ENCODE data around the gene KIF6.

Gene KIF6

DNA sequence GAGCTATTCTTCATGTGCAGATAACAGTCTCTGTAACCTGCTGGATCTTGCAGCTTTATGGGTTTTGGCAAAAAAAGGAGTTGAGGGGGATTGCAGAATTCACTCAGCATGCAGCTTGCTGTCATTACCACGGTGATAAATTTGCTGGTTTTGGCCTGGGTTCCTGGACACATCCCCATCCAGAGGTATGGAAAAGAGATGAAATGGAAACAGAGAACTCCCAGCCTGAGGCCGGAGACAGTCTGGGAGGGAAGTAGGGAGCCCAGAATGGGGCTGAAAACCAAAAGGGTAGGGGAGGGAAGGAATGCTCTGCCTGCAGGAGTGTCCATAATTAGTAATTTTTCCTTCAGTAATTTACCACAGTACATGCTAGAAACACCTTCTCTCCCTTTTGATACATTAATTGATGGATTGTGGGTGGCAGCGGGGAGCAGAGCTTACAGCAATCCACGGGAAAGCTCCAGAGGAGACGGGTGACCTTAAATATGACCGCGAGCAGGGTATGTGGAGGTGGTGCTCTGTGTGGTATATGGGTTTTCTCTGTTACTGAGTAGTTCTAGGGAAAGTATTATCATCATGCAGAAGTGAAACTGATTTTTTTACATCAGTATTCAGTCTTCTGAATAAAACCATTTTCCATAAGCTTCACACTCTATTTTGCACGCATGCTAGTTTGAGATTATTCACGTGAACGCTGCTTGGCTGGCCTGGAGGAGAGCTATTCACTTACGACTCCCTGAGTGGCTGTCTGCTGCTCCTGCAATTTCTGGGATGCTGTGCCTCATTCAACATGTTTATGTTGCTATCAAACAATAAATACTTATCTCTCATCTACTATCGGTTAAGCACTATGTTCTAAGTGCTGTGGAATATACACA is 336.4 kb downstream of the KIF6 start:
- H3K36me3 ChIP-seq, result no peaks in the 10 kb centered on the region
- H3K27me3 ChIP-seq, result no peaks in the 10 kb centered on the region
- no peak overlapping the region for H3K4me2 ChIP-seq
- 0 out of 22 replicates have a peak, but pooled peaks cover 0 to 4% (median 0%) of the 10 kb centered on the region in 11 experiments for H3K9me3 ChIP-seq (replicated peaks in 1 of 11)
- H3K4me1 ChIP-seq, result peaks cover 0 to 10% (median 0%) of the 10 kb centered on the region in 10 experiments; a peak in 2 of 20 replicates
- no peak overlapping the region for H3K27ac ChIP-seq
- no peaks in the 10 kb centered on the region for H4K20me1 ChIP-seq
- TF ChIP-seq Cebpa-rat (IDR thresholded peaks at IDR 0.05), result no peak
- no peak overlapping the region for H3K9ac ChIP-seq
- no peak overlapping the region for H3K4me3 ChIP-seq

DNA sequence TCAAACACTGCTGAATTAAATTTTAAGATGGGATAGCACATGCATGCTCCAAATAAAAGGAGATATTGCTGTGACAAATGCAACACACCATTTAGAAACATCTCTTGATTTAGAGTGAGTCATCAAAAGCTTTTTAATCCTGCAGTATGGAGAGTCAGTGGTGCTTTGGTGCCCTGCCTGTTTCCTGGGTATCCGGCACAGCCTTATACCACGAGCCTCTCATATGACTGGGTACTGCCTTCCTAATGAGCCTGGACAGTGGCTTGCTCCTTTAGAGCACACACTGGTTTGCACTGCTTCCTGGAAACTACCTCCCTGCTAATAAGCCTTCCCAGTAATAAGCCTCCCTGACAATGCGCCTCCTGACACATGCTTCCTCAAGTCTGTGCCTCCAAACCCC is 337.4 kb downstream of the KIF6 start:
- Histone ChIP-seq H3K4me3 (no peak overlapping the region), H3K9me3 (replicated peaks in 1 of 11) (peaks cover 0 to 6% (median 0%) of the 10 kb centered on the region in 11 experiments; a peak in 1 of 22 replicates), H3K9ac (no peak overlapping the region), H3K4me1 (no peaks in the 10 kb centered on the region), H3K27me3 (no peaks in the 10 kb centered on the region), H4K20me1 (no peaks in the 10 kb centered on the region), H3K4me2 (no peak overlapping the region), H3K27ac (no peak overlapping the region), H3K36me3 (no peaks in the 10 kb centered on the region)
- no peak for TF ChIP-seq Cebpa-rat (IDR thresholded peaks at IDR 0.05)

DNA sequence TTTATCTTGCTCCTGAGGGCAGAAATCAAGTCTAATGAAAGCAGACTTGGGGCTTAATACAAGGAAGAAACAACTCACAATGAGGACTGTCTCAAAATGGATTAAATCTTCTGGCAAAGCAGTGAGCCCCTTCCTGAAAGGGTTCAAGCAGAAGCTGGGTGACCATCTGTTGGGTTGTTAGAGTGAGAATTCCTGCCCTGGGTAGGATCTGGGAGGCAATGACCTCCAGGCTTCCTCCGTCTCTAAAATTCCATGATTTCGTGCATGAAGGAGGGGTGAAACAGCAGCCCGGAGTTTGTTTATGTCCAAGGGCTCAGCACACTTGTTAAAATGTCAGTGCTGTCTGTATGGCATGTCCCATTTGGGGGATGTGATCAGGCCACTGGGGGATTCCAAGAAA is 338.7 kb downstream of the KIF6 start:
- H3K27ac ChIP-seq, result no peak overlapping the region
- H3K9ac ChIP-seq, result no peak overlapping the region
- no peak overlapping the region for H3K4me3 ChIP-seq
- peaks cover 0 to 6% (median 0%) of the 10 kb centered on the region in 11 experiments; a peak in 1 of 22 replicates for H3K9me3 ChIP-seq (replicated peaks in 1 of 11)
- no peak overlapping the region for H3K4me2 ChIP-seq
- no peaks in the 10 kb centered on the region for H3K27me3 ChIP-seq
- H4K20me1 ChIP-seq, result no peaks in the 10 kb centered on the region
- no peaks in the 10 kb centered on the region for H3K4me1 ChIP-seq
- H3K36me3 ChIP-seq, result no peaks in the 10 kb centered on the region
- TF ChIP-seq Cebpa-rat (IDR thresholded peaks at IDR 0.05), result no peak

DNA sequence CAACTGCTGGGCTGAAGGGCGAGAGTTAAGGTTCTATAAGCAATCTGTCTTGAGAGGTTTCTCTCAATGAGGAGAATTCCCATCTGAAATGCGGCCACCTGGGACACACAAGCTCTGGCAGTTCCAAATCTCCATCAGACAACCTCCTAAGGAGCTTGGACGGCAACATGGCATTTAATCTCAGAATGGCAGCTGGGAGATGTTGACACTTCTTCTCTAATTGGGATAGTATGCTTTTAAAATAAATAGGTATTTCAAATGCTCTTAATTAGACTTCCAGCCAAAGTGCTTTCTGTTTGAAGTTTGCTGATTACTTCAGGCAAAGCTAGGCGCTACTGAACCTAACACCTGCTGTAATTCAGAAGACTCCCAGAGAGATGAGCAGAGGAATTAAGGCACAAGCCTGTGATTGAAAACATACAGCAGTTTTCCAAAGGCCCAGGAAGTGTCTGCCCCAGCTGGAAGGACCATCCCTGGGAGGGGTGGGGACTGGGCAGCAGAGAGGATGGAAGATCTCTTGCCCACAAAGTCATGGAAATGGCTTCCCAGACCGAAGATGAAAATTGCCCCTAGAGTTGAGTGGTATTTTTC is 343.6 kb downstream of the KIF6 start:
- Histone ChIP-seq H3K4me3 (no peak overlapping the region), H3K27me3 (no peaks in the 10 kb centered on the region), H4K20me1 (no peaks in the 10 kb centered on the region), H3K9ac (no peak overlapping the region), H3K9me3 (replicated peaks in 1 of 11) (peaks cover 0 to 6% (median 0%) of the 10 kb centered on the region in 11 experiments; a peak in 1 of 22 replicates), H3K4me1 (no peaks in the 10 kb centered on the region), H3K36me3 (no peaks in the 10 kb centered on the region), H3K27ac (no peak overlapping the region), H3K4me2 (no peak overlapping the region)
- no peak for TF ChIP-seq Cebpa-rat (IDR thresholded peaks at IDR 0.05)

DNA sequence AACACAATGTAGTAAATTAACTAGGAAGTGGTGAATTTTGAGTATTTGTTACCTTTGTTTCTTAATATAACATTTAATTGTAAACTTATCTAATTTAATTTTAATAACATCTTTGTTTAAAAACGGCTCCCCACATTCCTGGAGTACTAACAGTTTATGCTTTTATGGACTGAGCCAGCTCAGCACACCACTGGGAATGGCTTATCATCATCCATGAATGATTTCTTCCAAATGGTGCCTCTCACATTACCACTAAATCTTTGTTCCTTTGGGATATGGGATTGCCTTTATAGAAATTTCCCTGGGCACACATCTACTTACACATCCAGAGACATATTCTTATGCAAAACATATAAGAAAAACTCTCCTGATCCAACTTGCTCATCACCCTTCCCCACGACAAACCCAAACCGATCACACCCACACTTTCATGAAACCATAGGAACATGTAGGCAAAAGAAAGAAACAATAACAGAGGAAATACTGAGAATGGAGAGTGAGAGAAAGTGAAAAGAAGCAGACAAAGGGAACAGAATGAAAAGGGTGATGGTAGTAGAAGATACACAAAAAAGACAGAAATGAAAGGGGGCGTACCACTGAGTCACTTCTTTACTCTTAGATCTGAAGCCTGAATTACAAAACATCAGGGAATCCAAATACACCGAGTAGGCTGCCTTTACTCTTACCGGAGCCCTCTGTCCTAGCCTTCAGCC is 344.2 kb downstream of the KIF6 start:
- Histone ChIP-seq H3K4me2 (no peak overlapping the region), H3K4me3 (no peak overlapping the region), H3K9ac (no peak overlapping the region), H3K36me3 (no peaks in the 10 kb centered on the region), H3K4me1 (no peaks in the 10 kb centered on the region), H3K9me3 (replicated peaks in 1 of 11) (peaks cover 0 to 6% (median 0%) of the 10 kb centered on the region in 11 experiments; a peak in 1 of 22 replicates), H4K20me1 (no peaks in the 10 kb centered on the region), H3K27me3 (no peaks in the 10 kb centered on the region), H3K27ac (no peak overlapping the region)
- no peak for TF ChIP-seq Cebpa-rat (IDR thresholded peaks at IDR 0.05)

DNA sequence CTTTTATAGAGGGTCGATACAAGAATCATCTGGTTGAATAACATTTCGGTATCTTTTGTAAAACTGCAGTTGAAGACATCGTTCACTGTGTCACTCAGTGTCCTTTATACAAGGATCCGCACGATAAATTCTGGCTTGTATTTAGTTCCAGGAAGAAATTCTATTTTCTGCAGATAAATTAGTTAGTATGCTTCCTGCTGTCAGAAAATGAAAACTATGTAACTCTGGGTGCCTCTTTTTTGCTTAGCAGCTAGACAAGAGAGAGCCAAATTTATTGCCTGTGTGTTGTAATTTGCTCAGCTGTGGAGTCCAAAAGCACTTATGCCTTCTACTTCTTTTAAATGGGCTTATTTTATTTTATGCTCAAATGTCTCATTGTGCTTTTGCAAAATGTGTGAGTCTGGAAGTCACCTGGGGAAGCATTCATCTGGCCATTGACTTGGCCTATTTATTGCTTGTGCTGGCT is 346.2 kb downstream of the KIF6 start:
- peaks cover 0 to 6% (median 0%) of the 10 kb centered on the region in 11 experiments; a peak in 1 of 22 replicates for H3K9me3 ChIP-seq (replicated peaks in 1 of 11)
- no peaks in the 10 kb centered on the region for H3K4me1 ChIP-seq
- no peaks in the 10 kb centered on the region for H4K20me1 ChIP-seq
- H3K9ac ChIP-seq, result no peak overlapping the region
- H3K27me3 ChIP-seq, result no peaks in the 10 kb centered on the region
- TF ChIP-seq Cebpa-rat (IDR thresholded peaks at IDR 0.05), result no peak
- no peak overlapping the region for H3K4me2 ChIP-seq
- no peaks in the 10 kb centered on the region for H3K36me3 ChIP-seq
- H3K27ac ChIP-seq, result no peak overlapping the region
- H3K4me3 ChIP-seq, result no peak overlapping the region

DNA sequence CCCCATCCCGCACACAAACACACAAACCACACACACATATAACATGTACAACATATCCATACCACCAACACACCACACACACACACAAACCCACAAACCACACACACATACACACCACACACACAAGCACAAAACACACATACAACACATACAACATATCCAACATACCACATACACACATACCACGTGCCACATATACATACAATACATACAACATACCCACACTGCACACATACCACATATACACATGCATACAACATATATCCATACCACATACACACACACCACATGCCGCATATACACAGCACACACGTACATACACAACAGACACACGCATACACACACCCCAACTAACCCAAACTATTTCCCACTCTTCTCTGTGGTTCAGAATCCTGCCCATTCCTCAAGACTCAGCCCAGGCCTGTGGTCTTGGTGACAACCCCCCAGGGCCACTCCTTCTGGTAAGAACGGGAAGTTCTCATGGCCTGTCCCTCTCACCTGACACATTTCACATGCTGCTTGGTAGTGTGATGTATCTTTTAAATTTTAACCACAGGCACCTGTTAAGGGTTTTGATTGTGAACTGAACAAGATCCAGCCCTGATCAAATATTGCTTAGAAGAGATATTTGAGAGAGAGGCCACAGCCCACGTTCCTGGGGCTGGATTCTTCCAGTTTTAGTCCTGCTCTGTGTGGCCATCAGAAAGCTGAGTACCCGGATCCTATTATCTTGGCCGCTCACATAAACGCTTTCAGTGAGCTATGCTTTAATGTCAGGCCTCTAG is 346.8 kb downstream of the KIF6 start:
- Histone ChIP-seq H3K9me3 (replicated peaks in 1 of 11) (peaks cover 0 to 4% (median 0%) of the 10 kb centered on the region in 11 experiments; a peak in 1 of 22 replicates), H3K4me3 (no peak overlapping the region), H3K9ac (no peak overlapping the region), H3K4me2 (no peak overlapping the region), H3K36me3 (no peaks in the 10 kb centered on the region), H3K4me1 (no peaks in the 10 kb centered on the region), H3K27me3 (no peaks in the 10 kb centered on the region), H4K20me1 (no peaks in the 10 kb centered on the region), H3K27ac (no peak overlapping the region)
- no peak for TF ChIP-seq Cebpa-rat (IDR thresholded peaks at IDR 0.05)

DNA sequence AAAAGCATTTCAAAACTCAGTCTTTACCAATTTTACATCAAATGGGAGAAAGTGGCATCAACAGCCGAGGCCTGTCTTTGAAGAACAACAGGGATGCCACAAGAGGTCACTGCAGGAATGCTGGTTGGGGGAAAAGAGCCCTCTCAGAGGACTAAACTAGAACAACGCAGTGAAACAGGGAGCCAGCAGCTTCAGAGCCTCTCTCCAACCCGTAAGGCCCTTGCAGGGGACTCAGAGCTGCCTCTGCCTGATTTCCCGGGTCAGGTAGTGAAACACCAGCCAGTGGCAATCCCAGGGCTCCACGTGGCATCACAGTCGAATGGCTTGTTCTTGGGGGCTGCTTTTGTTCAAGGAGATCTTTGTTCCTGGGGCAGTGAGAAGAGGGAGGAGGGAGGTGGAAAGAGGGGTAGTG is 347.7 kb downstream of the KIF6 start:
- no peak for TF ChIP-seq Cebpa-rat (IDR thresholded peaks at IDR 0.05)
- no peaks in the 10 kb centered on the region for H4K20me1 ChIP-seq
- H3K4me2 ChIP-seq, result no peak overlapping the region
- no peaks in the 10 kb centered on the region for H3K36me3 ChIP-seq
- H3K27ac ChIP-seq, result no peak overlapping the region
- no peak overlapping the region for H3K4me3 ChIP-seq
- no peak overlapping the region for H3K9ac ChIP-seq
- H3K27me3 ChIP-seq, result no peaks in the 10 kb centered on the region
- no peaks in the 10 kb centered on the region for H3K9me3 ChIP-seq (replicated peaks in 1 of 11)
- H3K4me1 ChIP-seq, result no peaks in the 10 kb centered on the region

DNA sequence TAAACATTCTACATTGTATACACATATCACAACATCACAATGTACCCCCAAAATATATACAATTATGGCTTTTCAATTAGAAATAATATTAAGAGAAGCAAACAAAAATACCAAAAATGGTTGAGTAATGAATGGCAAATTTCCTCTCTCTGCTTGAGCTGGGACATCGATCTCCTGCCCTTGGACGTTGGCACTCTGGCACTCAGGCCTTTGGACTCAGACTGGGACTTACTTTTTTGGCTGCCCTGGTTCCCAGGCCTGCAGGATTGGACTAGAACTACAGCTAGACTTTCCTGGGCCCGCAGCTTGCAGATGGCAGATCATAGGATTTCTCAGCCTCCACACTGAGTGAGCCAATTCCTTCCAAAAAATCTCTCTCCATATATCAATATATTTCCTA is 349.8 kb downstream of the KIF6 start:
- no peaks in the 10 kb centered on the region for H3K27me3 ChIP-seq
- H3K4me3 ChIP-seq, result no peak overlapping the region
- no peaks in the 10 kb centered on the region for H3K9me3 ChIP-seq (replicated peaks in 1 of 11)
- no peak overlapping the region for H3K27ac ChIP-seq
- TF ChIP-seq Cebpa-rat (IDR thresholded peaks at IDR 0.05), result no peak
- no peak overlapping the region for H3K9ac ChIP-seq
- no peaks in the 10 kb centered on the region for H3K36me3 ChIP-seq
- H3K4me2 ChIP-seq, result no peak overlapping the region
- no peaks in the 10 kb centered on the region for H3K4me1 ChIP-seq
- no peaks in the 10 kb centered on the region for H4K20me1 ChIP-seq

All from BLaER1 treated with 17β-estradiol and CSF1 and Interleukin-3, amounts not matched to agents 10 nM and 100 nM (cell line).